Panc1 (cell line): Measurements from ENCODE around the gene ZNF653. TPM values are rescaled to one million over a fixed set of nuclear protein-coding genes. Genes with fewer than 3 reads are reported as not detected.

Experiments
- ATAC-seq: fragments of 200-7000 bp; cut with Tn5 transposase; 2 replicates; pipeline ENCODE4 v1.9.1; 2020; ENCODE audit warnings: mild to moderate bottlenecking, moderate library complexity
- BruUV-seq: library from RNA; stranded (reverse); fragments of 400-500 nt; replicated peaks from 2 replicates; lab custom pipeline; 2021; lab: Mats Ljungman, UMichigan
- CTCF ChIA-PET: fragments of 300-600 bp; sonication (Branson Sonifier 250); formaldehyde crosslinking; loops from one replicate; lab custom pipeline; 2022; ENCODE audit warnings: antibody characterized with exemption; lab: Charles Lee
- POLR2A ChIA-PET: fragments of 300-600 bp; sonication (Branson Sonifier 250); formaldehyde crosslinking; loops from one replicate; lab custom pipeline; 2022; ENCODE audit warnings: antibody characterized with exemption; lab: Charles Lee
- DNase-seq: peaks from one replicate; pipeline ENCODE4 v3.0.0-alpha.2; 2010; ENCODE audit warnings: low read depth, low spot score
- H3K27ac ChIP-seq: 2 replicates; pipeline ENCODE4 v1.5.1; 2011; ENCODE audit warnings: mild to moderate bottlenecking, low read length, inconsistent platforms
- H3K27me3 ChIP-seq: fragments of 200-500 bp; sonication (Bioruptor generic); 2 replicates; pipeline ENCODE4 v1.6.0; 2014; ENCODE audit warnings: low read length, inconsistent platforms; ENCODE audit not compliant: control insufficient read depth, insufficient read depth
- H3K36me3 ChIP-seq: fragments of 200-500 bp; sonication (Bioruptor generic); 2 replicates; pipeline ENCODE4 v1.5.1; 2014; ENCODE audit warnings: inconsistent platforms, mild to moderate bottlenecking, low read length, moderate library complexity; ENCODE audit not compliant: control insufficient read depth, insufficient read depth
- H3K4me1 ChIP-seq: 2 replicates; pipeline ENCODE4 v1.5.1; 2011; ENCODE audit warnings: inconsistent platforms, mild to moderate bottlenecking, low read length, moderate library complexity; ENCODE audit not compliant: control insufficient read depth, insufficient read depth
- H3K4me3 ChIP-seq, 2 experiments: 2 replicates each; pipeline ENCODE4 v1.5.1; 2011 to 2012; ENCODE audit warnings: low read depth in 2 of 2, low read length in 2 of 2, mild to moderate bottlenecking in 2 of 2, inconsistent platforms in 1 of 2, moderate library complexity in 1 of 2
- H3K9me3 ChIP-seq: fragments of 200-500 bp; sonication (Bioruptor generic); 2 replicates; pipeline ENCODE4 v1.5.1; 2014; ENCODE audit warnings: low read depth, mild to moderate bottlenecking, inconsistent platforms, low read length, moderate library complexity; ENCODE audit not compliant: control insufficient read depth, insufficient read depth
- CTCF ChIP-seq: fragments of 450-650 bp; IDR thresholded peaks from 2 replicates; pipeline ENCODE4 v1.5.1; 2017; ENCODE audit warnings: mild to moderate bottlenecking
- POLR2AphosphoS5 ChIP-seq: IDR thresholded peaks from 2 replicates; pipeline ENCODE4 v1.6.1; 2012; ENCODE audit warnings: mild to moderate bottlenecking, low read depth, low read length, moderate library complexity
- REST ChIP-seq, 2 experiments: IDR thresholded peaks; 2 replicates each; pipeline ENCODE4 v1.6.1; 2011 to 2012; ENCODE audit warnings: low read depth in 2 of 2, control low read depth in 1 of 2, low read length in 1 of 2, mild to moderate bottlenecking in 1 of 2, moderate library complexity in 1 of 2; ENCODE audit not compliant: insufficient read depth in 1 of 2
- SIN3A ChIP-seq: IDR thresholded peaks from 2 replicates; pipeline ENCODE4 v1.6.1; 2012; ENCODE audit warnings: low read depth, mild to moderate bottlenecking, low read length, moderate library complexity, borderline replicate concordance; ENCODE audit not compliant: insufficient read depth
- TCF7L2 ChIP-seq: IDR thresholded peaks from 2 replicates; pipeline ENCODE4 v1.6.1; 2011; ENCODE audit warnings: mild to moderate bottlenecking, low read depth, low read length, inconsistent platforms
- in situ Hi-C: cut with HindIII; loops from 2 replicates; pipeline ENCODE4 v1.10.0; 2016; ENCODE audit warnings: low sequenced_read_pairs, low pct_unique_long_range_greater_than_20kb
- intact Hi-C: fragments of 100-400 bp; cut with micrococcal nuclease; formaldehyde crosslinking; loops from one replicate; pipeline ENCODE4 v1.10.0; 2022; ENCODE audit not compliant: unreplicated experiment
- total RNA-seq: library from RNA; stranded (reverse); gene quantifications from one replicate; pipeline ENCODE4 v1.2.1, GENCODE V29; 2021; ENCODE audit not compliant: unreplicated experiment

ZNF653 gene
- total RNA-seq, 1 experiment from 2014 or later = 10.4 TPM

GRCh38 chr19:11481534-11482383 is 23.9 kb downstream of the ZNF653 start:
- intact Hi-C loops (no loop called here), in situ Hi-C loops (no loop called here)
- Histone ChIP-seq H3K4me1 (no peaks in the 10 kb centered on the region), H3K27ac (peak overlapping the region; percentile 51; the same call in 1 of the 2 replicates), H3K36me3 (no peaks in the 10 kb centered on the region), H3K4me3 (peak overlapping the region; percentile 51 to 58), H3K27me3 (no peaks in the 10 kb centered on the region), H3K9me3 (no peaks in the 10 kb centered on the region)
- POLR2A ChIA-PET = no interaction called here
- TF ChIP-seq CTCF (no peak), POLR2AphosphoS5 (peak; percentile 71), REST (IDR thresholded peaks at IDR 0.05; ENCODE audit: insufficient read depth in 1 of 2, low read depth in 2 of 2, low read length in 1 of 2) (peak; percentile 86 to 91), SIN3A (no peak; the same call in 1 of the 2 replicates), TCF7L2 (no peak)
- peak; percentile 53 for DNase-seq
- CTCF ChIA-PET = interaction anchor here (0.8 to 1.3 kb wide), 3 partner anchors 99 to 107 kb away, joined by 5 to 10 read pairs (median 5); partner anchors contain the start of gene SWSAP1
- ATAC-seq = peak; percentile 94
- no TSS peak for BruUV-seq

- peak within 1 kb of the TSS; percentile 51 to 58 for H3K4me3 ChIP-seq
- CTCF ChIA-PET = no interaction called here
- TF ChIP-seq REST (IDR thresholded peaks at IDR 0.05; ENCODE audit: insufficient read depth in 1 of 2, low read depth in 2 of 2, low read length in 1 of 2) = no peak
- TF ChIP-seq SIN3A = no peak
- TF ChIP-seq CTCF = no peak
- no peak for TF ChIP-seq TCF7L2
- no peaks in the 10 kb centered on the region for H3K4me1 ChIP-seq
- no peaks in the 10 kb centered on the region for H3K27me3 ChIP-seq
- no peaks in the 10 kb centered on the region for H3K36me3 ChIP-seq
- peak within 1 kb of the TSS; percentile 44; the same call in 1 of the 2 replicates for H3K27ac ChIP-seq
- BruUV-seq = no TSS peak
- H3K9me3 ChIP-seq = no peaks in the 10 kb centered on the region
- intact Hi-C loops (no loop called here), in situ Hi-C loops (no loop called here)
- ATAC-seq (no peak), DNase-seq (no peak)
- POLR2A ChIA-PET = no interaction called here
Measured at GRCh38 chr19:11480715-11481533, 24.7 kb downstream of the ZNF653 start, which contains the start of gene ELAVL3. ELAVL3 (minus strand) TSS chr19:11481046; CDS start chr19:11480608, 438 bp downstream.
